Chondrocyte (in vitro differentiated cells): ENCODE measurements around the gene PRM3. TPM values are rescaled to one million over a fixed set of nuclear protein-coding genes. Genes with fewer than 3 reads are reported as not detected.

Experiments used
- DNase-seq: peaks from one replicate; pipeline ENCODE4 v3.0.0; 2021; ENCODE audit warnings: mixed read lengths, low spot score
- H3K27ac Mint-ChIP-seq: one replicate; pipeline ENCODE4 v1.8.0; 2021; ENCODE audit warnings: mild to moderate bottlenecking, moderate library complexity, mixed read lengths; ENCODE audit not compliant: unreplicated experiment
- H3K27me3 Mint-ChIP-seq: 2 replicates; pipeline ENCODE4 v1.8.0; 2021; ENCODE audit warnings: low read depth, mixed read lengths
- H3K36me3 Mint-ChIP-seq: 2 replicates; pipeline ENCODE4 v1.8.0; 2021; ENCODE audit warnings: low read depth, mixed read lengths
- H3K4me1 Mint-ChIP-seq: 2 replicates; pipeline ENCODE4 v1.8.0; 2021; ENCODE audit warnings: low read depth, mild to moderate bottlenecking, mixed read lengths
- H3K4me3 Mint-ChIP-seq: one replicate; pipeline ENCODE4 v1.8.0; 2021; ENCODE audit warnings: mild to moderate bottlenecking, moderate library complexity, mixed read lengths; ENCODE audit not compliant: unreplicated experiment
- H3K9me3 Mint-ChIP-seq: 2 replicates; pipeline ENCODE4 v1.8.0; 2021; ENCODE audit warnings: low read depth, mixed read lengths
- CTCF ChIP-seq: fragments of 200-600 bp; sonication (generic); IDR thresholded peaks from 2 replicates; pipeline ENCODE4 v1.5.0; 2021; ENCODE audit warnings: antibody characterized with exemption, mild to moderate bottlenecking, moderate library complexity
- total RNA-seq: library from RNA; stranded (reverse); gene quantifications from 3 replicates; pipeline ENCODE4 v1.2.1, GENCODE V29; 2021

The PRM3 gene
- total RNA-seq, 1 donor from 2014 or later = not detected

GRCh38 chr16:11245222-11245737 is 28.1 kb downstream of the PRM3 start:
- no peak for TF ChIP-seq CTCF
- Mint-ChIP-seq H3K4me3 (no peak overlapping the region), H3K27me3 (peaks cover 9% of the 10 kb centered on the region), H3K36me3 (no peaks in the 10 kb centered on the region), H3K4me1 (peaks cover 4% of the 10 kb centered on the region), H3K27ac (no peak overlapping the region), H3K9me3 (no peaks in the 10 kb centered on the region)
- no peak for DNase-seq

- no peaks in the 10 kb centered on the region for H3K9me3 Mint-ChIP-seq
- no peak overlapping the region for H3K4me3 Mint-ChIP-seq
- DNase-seq = no peak
- no peak for TF ChIP-seq CTCF
- H3K27me3 Mint-ChIP-seq = peaks cover 9% of the 10 kb centered on the region
- peaks cover 4% of the 10 kb centered on the region for H3K4me1 Mint-ChIP-seq
- no peaks in the 10 kb centered on the region for H3K36me3 Mint-ChIP-seq
- no peak overlapping the region for H3K27ac Mint-ChIP-seq
Measured at GRCh38 chr16:11242658-11243057, 30.8 kb downstream of the PRM3 start.

- Mint-ChIP-seq H3K36me3 (no peaks in the 10 kb centered on the region), H3K4me3 (no peak overlapping the region), H3K4me1 (peaks cover 4% of the 10 kb centered on the region), H3K9me3 (no peaks in the 10 kb centered on the region), H3K27me3 (peaks cover 9% of the 10 kb centered on the region), H3K27ac (no peak overlapping the region)
- DNase-seq = no peak
- no peak for TF ChIP-seq CTCF
Measured at GRCh38 chr16:11241480-11242204, 31.8 kb downstream of the PRM3 start.

- no peak for DNase-seq
Measured at GRCh38 chr16:11240636-11241473, 32.6 kb downstream of the PRM3 start.

More at GRCh38 chr16:11240636-11241473, 32.6 kb downstream of the PRM3 start:
- Mint-ChIP-seq H3K4me1 (peaks cover 4% of the 10 kb centered on the region), H3K4me3 (no peak overlapping the region), H3K27me3 (peaks cover 9% of the 10 kb centered on the region), H3K27ac (no peak overlapping the region), H3K9me3 (no peaks in the 10 kb centered on the region), H3K36me3 (no peaks in the 10 kb centered on the region)
- no peak for TF ChIP-seq CTCF
